Coronary artery (tissue), 2 donors: ENCODE measurements around the gene CD3D.

ENCODE experiments used
- DNase-seq: peaks from one replicate; pipeline ENCODE4 v3.0.0-alpha.2; 2017; ENCODE audit warnings: low spot score
- H3K27ac ChIP-seq, 2 donors: fragments of 200-600 bp; sonication (generic); one replicate each; pipeline ENCODE4 v1.5.1; 2016 to 2019
- H3K4me3 ChIP-seq: fragments of 200-600 bp; sonication (generic); 2 replicates; pipeline ENCODE4 v1.5.1; 2016; ENCODE audit warnings: mild to moderate bottlenecking, moderate library complexity
- CTCF ChIP-seq: fragments of 200-600 bp; sonication (generic); IDR thresholded peaks from one replicate; pipeline ENCODE4 v1.5.1; 2019; ENCODE audit warnings: antibody characterized with exemption

The CD3D gene

GRCh38 chr11:118289401-118289800 is 53.1 kb downstream of the CD3D start:
- Histone ChIP-seq H3K27ac (no peak overlapping the region), H3K4me3 (no peak overlapping the region)
- TF ChIP-seq CTCF: no peak
- DNase-seq: no peak
